Measurements from ENCODE around the gene LYZL4.

The LYZL4 gene
- total RNA-seq, result 0 reads per million in 2 donors

- DNase-seq, result no peak
These were observed at the start of gene LYZL4 for GRCh38 chr3:42410370-42411131. TSS of gene LYZL4 (minus strand) at chr3:42410610. CDS start at chr3:42407251, 3,359 bp downstream.

GRCh38 chr3:42459151-42459550 is 48.7 kb upstream of the LYZL4 start:
- DNase-seq, result no peak

GRCh38 chr3:42456211-42456610 is 45.8 kb upstream of the LYZL4 start:
- no peak for DNase-seq

GRCh38 chr3:42451546-42452230 is 41.3 kb upstream of the LYZL4 start:
- no peak for DNase-seq

- no peak for DNase-seq
These were observed 40.7 kb upstream of the LYZL4 start for GRCh38 chr3:42451116-42451515.

GRCh38 chr3:42450567-42450966 is 40.2 kb upstream of the LYZL4 start:
- DNase-seq, result no peak

- no peak for DNase-seq
These were observed 37.1 kb upstream of the LYZL4 start for GRCh38 chr3:42447481-42447880.

GRCh38 chr3:42446111-42447050 is 36.0 kb upstream of the LYZL4 start:
- DNase-seq, result no peak

GRCh38 chr3:42443819-42444436 is 33.5 kb upstream of the LYZL4 start:
- peak; percentile 65 for DNase-seq

- no peak for DNase-seq
These were observed 32.9 kb upstream of the LYZL4 start for GRCh38 chr3:42443292-42443691.

- DNase-seq, result no peak
These were observed 32.2 kb upstream of the LYZL4 start for GRCh38 chr3:42442640-42443039.

- no peak for DNase-seq
These were observed 31.4 kb upstream of the LYZL4 start for GRCh38 chr3:42441791-42442190.

GRCh38 chr3:42440924-42441323 is 30.5 kb upstream of the LYZL4 start:
- no peak for DNase-seq

GRCh38 chr3:42439261-42440115 is 29.1 kb upstream of the LYZL4 start:
- DNase-seq, result no peak

- no peak for DNase-seq
These were observed 28.3 kb upstream of the LYZL4 start for GRCh38 chr3:42438758-42439157.

- no peak for DNase-seq
These were observed 27.8 kb upstream of the LYZL4 start for GRCh38 chr3:42438193-42438592.

- DNase-seq, result no peak
These were observed 24.5 kb upstream of the LYZL4 start for GRCh38 chr3:42434777-42435380.

GRCh38 chr3:42432485-42432884 is 22.1 kb upstream of the LYZL4 start:
- no peak for DNase-seq

GRCh38 chr3:42430781-42431532 is 20.5 kb upstream of the LYZL4 start:
- no peak for DNase-seq

- no peak for DNase-seq
These were observed 18.4 kb upstream of the LYZL4 start for GRCh38 chr3:42428830-42429229.
